ENCODE results near the gene COPS3.

- TF ChIP-seq, protein P1, sequence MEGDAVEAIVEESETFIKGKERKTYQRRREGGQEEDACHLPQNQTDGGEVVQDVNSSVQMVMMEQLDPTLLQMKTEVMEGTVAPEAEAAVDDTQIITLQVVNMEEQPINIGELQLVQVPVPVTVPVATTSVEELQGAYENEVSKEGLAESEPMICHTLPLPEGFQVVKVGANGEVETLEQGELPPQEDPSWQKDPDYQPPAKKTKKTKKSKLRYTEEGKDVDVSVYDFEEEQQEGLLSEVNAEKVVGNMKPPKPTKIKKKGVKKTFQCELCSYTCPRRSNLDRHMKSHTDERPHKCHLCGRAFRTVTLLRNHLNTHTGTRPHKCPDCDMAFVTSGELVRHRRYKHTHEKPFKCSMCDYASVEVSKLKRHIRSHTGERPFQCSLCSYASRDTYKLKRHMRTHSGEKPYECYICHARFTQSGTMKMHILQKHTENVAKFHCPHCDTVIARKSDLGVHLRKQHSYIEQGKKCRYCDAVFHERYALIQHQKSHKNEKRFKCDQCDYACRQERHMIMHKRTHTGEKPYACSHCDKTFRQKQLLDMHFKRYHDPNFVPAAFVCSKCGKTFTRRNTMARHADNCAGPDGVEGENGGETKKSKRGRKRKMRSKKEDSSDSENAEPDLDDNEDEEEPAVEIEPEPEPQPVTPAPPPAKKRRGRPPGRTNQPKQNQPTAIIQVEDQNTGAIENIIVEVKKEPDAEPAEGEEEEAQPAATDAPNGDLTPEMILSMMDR (IDR thresholded peaks at IDR 0.05 in 8 of 11, conservative IDR thresholded peaks at IDR 0.05 in 3 of 11): no peak
- no peak for TF ChIP-seq POLR2A (IDR thresholded peaks at IDR 0.05)
These were observed 16.2 kb upstream of the COPS3 start for GRCh38 chr17:17297217-17297616.
